Measurements from ENCODE around the gene SDK2.

Gene SDK2

DNA sequence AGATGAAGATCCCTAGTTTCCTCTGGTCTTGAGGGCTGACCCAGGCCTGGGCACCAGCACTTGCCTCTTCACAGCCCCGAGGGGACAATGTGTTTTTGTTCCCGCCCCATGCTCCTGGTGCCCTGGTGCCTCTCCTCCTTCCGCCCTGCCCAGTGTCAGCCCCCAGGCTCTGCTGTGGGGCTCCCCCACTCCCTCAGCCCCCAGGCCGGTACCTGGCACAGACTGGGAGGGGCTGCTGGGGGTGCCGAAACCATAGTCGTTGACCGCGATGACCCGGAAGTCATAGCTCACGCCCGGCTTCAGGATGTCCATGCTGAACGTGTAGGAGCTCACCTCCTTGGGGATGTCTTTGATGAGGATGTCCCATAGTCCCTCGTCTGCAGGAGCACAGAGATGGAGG is 292.0 kb downstream of the SDK2 start:
- no peak for DNase-seq

DNA sequence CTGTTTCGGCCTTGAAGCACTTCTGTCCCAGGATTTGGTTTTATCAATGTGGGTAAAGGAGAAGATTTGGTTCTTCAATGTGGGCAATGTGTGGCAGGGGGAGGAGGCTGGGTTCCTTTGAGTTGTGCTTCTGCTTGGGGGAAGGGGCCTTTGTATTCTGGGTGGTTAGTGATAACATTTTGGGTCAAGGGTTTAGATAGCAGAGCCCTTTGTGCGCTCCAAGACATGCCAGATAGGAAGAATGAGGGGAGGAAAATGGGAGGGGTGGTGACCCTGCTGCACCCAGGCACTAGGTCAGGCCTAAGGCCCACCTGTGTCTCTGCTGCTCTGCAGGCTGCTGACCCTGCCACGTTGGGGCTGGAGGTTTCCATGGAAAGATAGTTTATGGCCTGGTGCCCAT is 292.5 kb downstream of the SDK2 start:
- DNase-seq, result no peak

DNA sequence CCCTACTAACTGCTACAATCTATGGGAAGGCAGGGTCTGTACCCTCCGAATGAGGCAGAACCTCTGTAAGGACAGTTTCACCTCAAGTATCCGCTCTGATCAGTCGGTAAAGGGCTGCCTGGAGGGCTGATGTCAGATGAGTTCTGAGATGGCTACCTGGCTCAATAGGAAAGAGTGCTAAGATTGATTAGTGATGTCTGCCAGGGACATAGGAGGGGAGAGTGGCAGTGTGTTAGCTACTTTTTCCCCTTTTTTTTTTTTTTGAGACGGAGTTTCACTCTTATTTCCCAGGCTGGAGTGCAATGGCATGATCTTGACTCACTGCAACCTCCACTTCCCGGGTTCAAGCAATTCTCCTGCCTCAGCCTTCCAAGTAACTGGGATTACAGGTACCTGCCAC is 293.4 kb downstream of the SDK2 start:
- no peak for DNase-seq

DNA sequence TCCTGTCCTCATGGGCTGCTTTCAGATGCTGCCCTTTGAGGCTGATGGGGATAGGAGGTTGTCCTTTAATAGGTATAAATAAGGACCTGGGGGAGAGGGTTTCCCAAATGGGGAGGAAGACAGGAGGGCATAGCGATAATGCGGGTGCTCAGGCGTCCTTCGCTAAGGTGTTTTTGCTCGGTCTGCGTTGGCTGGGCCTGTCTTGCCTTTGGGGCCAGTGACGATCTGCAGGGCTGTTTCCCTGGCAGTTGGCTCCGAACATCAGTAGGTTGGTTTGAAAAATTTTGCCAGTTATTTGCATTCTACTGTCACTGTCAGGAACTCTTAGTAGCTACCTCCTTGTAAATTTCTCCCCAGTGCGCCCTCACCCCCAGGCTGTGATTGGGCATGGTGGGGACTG is 294.6 kb downstream of the SDK2 start:
- no peak for DNase-seq

DNA sequence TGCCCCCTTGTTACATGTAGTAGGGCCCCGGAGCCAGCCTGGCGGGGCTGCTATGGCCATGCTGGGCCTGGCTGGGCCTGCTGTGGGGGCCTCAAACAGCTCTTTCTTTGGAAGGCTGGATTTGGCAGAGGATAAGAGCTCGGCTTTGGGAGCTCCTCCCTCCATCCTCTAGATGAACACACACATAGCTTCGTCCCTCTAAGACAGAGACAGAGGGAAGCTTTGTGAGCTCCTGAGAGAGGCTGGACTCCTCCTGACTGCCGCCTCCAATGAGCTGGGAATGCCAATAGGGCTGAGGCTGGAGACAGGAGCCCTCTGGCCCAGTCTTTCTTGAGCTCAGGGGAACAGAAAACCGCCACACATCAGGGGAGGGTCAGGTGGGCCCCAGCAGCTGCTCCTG is 295.1 kb downstream of the SDK2 start:
- DNase-seq, result no peak

DNA sequence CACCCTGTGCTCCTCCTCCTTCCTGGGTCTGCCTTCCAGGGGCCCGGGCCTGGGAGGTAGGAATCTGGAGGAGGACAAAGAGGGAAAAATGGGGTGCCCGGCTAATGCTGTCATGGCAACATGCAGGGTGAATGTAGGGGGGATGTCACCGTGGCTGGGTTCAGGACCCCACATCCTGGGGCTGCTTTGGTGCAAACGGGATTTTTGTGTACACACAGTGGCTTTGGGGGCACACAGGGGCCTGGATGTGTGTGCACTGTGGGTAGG is 295.5 kb downstream of the SDK2 start:
- no peak for DNase-seq

DNA sequence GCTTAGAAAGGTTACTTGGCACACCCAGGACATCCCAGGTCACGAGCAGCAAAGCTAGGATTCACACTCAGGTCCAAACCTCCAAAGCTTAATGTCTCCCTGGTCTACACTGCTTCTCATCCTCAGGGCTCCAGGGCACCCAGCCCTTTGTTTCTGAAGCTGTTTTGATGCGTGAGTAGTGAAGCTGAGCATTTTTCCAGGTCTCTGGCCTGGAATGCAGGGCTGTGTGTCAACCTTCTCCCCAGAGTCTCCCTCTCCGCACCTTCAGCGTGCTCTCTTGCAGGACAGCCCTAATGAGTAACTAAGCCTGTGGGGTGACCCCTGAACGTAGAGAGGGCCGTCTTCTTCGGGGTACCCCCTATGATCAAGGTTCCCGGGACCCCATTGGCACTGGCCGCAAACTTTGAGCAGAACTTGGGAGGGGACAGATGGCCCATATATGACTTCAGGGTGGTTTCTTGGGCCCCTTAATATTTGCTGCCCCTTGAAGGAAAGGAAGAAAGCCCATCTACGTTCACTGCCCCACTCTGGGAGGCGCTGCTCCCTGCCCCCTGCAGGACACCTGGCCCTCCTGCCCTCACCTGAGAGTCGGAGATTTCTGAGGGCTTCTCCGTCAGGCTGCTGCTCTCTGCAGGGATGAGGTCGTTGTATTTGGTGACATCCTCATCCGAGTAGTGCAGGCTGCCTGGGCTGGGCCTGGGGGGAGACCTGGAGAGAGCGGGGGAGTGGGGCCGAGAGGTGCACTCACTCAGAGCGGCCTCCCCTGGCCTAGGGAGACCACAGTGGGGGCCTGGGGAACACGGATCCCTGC is 296.0 kb downstream of the SDK2 start:
- DNase-seq, result no peak

DNA sequence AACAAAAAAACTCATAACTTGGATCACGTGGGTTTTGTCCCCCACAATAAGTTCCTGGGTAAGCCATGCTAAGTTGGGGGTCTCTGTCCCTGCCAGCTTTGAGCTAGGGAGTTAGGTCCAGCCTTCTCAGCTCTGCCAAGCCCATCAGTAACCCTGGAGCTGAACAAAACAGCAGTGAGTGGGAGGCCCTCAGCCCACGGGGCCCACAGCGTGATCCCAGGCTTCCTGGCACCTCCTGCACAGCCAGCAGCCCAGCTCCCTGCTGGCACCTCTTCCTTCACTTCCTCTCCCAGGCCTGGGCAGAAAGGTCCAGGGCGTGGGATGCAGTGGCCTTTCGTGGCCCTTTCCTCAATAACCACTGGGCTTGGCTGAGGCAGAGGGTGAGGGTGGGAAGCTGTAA is 296.9 kb downstream of the SDK2 start:
- no peak for DNase-seq

DNA sequence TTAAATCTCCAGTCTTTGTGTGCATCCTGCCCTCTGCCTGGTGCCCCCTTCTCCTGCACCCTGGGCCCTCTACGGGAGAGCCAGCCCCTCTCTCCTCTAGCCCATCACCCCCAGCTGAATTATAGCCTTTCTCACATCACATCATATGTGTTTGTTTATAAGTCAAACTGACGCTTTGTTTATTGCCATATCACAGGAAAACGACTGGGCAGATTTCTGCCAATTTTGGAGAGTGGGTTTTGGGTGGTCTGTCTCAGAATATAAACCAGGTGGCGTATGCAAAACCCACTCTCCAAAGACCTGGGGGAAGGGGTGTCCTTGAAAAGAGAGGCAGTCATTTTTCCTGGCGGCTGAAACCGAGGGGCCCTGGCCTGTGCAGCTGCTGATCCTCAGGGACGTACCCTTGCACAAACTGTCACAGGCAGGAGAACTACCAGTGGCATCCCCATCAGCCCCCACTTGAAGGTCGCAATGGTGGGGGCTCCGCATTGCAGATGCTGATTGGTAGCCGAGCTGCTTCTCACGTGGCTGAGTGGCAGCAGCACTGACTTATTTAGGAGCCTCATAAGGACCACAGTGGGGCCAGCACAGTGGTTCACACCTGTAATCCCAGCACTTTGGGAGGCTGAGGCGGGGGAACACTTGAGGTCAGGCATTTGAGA is 297.6 kb downstream of the SDK2 start:
- no peak for DNase-seq

DNA sequence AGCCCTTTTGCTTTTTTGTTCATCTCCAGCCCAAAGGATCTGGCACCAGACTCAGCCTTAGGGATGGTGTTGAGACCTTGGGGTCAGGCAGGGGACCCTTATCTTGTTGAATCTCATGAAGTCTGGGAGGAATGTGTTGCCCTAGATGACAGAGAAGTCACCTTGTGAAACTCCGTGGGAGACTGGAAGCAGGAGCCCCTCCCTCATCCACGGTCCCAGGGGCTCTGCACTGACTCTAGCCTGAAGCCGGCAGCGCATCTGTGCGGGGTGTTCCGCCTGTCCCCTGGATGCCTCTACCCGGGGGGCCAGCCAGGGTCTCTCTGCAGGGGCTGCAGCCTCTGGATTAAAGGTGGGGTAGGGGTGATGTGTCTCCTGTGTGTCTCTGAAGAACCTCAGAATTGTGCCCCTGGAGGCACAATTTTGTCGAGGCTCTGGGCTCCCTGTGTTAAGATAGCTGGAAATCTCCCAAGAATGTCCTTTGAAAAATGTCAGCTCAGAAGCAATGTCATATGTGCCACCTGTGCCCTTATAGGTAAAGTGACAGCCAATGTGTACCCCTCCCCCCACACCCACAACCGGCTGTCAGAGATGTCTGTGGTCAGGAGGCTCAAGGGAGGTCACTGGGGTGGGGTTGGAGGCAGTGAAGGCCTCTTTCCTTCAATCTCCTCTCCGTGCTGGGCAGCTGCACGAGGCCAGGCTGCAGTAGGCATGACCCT is 300.3 kb downstream of the SDK2 start:
- DNase-seq, result no peak

DNA sequence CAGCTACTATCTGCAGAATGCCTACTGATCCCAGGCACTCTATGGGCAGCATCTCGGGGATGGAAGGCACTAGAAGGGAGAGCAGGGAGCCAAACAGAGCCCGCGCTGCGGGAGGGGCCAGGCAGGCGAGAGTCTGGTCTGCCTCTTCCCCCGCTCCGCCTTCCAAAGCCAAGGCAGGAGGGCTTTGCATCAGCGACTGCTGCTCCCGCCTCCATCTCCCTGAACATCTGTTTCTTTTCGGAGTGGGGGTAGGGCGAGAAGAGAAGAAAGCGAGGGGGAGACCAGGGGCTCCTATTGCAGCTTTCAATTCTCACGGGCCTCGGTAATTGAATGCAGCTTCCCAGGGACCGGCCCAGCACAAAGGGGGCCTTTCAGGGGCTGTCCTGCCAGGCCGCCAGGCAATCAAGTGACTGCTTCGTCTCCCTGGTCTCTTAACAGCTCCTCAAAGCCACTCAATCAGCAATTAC is 301.0 kb downstream of the SDK2 start:
- DNase-seq, result no peak

DNA sequence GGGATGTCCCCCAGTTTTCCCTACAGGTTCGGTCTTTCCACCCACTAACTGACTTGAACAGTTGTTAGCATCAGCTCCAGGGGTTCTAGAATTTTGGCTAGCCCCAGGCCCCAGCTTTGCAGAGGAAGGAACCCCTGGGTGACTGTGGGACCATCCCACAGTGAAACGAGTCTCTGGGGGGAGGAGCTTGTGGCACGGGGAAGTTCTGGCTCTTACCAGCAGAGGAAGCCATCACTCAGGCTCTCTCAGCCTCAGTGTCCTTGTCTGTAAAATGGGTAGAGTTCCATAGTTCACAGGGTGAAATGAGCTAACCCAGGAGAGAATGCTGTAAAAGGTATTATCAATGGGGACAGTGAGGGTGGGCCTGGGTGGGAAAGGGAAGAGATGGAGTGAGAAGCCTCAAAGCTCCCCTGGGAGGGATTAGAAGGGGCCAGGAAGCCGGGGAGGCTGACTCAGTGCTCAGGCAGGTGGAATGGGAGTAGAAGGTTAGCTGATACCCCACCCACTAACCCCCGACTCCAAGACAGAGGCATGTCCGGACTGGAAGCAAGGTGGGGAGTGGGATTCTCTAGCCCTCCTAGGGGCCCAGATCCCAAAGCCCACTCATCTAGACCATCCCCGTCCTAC is 301.6 kb downstream of the SDK2 start:
- no peak for DNase-seq

DNA sequence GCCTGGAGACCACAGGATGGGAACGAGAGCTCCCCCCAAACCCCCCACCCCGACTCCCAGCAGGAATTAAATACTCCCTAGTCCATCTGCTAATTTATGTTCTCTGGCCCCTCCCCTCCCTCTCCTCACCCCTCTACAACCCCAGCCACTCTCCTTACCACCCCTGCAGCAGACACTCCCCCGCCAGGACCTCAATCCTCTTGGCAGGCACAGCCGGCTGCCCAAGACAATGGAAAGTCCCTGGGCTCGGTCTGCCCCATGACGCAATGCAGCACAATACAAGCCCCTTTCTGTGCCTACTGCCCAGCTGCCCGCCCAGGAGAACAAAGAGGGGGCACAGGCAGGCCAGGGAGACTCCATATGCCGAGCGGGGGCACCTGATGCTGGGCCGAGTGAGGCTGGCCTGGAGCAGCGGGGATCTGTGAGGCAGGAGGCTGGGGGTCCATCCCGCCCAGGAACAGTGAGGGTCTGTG is 302.2 kb downstream of the SDK2 start:
- DNase-seq, result no peak

DNA sequence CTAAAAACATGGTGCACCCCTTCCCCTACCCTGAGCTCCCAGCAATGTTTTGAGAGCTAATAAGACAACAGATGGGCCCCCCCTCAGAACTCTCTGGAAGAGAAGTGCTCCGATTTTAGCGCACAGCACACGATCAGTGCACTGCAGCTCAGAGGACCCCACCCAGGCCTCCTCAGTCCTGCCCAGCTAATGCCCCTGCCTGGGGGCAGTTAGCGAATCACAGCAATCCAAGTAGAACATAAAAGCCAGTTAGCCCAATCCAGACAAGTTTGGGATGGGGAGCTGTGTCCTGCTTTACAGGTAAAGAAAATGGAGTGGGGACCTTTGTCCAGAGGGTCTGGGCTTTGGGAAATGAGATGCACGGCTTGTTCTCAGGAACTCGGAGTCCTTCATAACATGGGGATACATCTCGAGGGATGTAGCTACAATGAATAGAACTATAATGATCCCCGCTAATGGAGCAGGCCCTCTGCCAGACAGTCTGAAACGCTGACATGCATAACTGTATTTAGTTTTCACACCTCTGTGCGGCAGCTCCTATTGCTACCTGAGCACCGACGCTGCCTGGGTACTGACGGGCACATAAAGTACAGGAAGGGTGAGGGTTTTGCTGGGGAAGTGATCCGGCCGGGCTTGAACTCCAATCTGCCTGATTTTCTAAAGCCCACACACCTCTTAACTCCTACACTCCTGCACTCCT is 302.7 kb downstream of the SDK2 start:
- no peak for DNase-seq

DNA sequence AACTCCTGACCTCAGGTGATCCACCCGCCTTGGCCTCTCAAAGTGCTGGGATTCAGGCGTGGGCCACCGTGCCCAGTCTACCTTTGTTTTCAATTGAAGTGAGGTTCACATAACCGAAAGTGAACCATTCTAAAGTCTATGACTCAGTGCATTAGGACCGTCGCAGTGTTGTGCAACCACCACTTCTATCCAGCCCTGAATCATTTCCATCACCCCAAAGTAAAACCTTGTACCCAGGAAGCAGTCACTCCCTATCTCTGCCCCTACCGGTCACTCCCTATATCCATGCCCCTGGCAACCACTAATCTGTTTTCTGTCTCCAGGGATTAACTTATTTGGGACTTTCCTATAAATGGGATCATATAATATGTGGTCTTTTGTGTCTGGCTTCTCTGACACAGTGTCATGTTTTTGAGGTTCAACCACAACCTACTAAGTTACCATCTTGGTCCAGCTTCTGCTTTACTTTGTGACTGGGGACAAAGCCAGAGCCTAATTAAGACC is 304.1 kb downstream of the SDK2 start:
- DNase-seq, result peak; percentile 32

DNA sequence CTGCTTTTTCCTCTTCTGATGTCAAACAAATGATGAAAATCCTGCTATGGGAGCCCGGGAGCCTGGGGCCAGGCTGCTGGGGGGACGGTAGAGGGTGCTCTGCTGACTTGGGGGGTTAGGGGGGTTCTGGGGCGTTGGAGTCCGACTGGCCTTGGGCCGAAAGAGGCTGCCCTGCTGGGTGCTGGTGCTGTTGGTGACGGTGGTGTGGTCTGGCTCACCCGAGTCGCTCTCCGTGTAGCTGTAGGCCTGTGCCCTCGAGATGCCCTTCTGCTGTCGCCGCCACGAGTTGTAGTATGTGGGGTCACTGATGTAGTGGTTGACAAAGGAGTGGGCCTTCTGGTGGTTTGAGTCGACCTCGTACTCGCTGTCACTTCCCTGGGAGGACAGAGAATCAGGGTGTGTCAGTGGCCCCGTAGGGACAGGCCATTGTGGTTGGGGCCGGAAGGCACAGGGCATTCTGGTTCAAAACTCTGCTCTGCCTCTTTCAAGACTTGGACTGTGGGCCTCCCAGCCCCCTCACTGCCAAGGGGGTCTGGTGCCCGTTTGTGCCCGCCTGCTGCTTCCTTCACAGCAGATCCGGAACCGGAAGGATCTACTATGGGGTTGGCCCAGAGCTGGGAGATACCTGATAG is 305.6 kb downstream of the SDK2 start:
- no peak for DNase-seq

DNA sequence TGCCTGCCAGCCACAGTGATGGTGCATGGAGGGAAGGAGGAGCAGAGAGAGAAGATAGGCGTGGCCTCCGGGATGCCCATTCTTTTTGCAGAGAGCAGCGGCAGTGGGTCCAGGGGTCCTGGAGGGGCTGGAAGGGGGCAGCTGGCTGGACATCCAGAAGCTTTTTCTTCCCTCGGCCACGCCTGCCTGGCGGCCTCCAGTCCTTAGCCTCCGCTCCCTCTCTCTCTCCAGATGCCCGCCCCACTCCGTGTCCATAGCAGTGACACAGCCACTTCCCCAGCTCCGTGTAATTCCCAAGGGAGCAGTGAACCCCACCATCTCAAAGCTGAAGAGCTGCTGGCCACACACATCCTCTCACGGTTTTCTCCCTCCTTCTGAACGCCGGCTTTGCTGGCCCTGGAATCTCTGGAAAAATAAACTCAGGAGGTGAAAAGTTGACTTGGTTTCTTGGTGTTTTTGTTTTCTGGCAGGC is 306.2 kb downstream of the SDK2 start:
- no peak for DNase-seq

DNA sequence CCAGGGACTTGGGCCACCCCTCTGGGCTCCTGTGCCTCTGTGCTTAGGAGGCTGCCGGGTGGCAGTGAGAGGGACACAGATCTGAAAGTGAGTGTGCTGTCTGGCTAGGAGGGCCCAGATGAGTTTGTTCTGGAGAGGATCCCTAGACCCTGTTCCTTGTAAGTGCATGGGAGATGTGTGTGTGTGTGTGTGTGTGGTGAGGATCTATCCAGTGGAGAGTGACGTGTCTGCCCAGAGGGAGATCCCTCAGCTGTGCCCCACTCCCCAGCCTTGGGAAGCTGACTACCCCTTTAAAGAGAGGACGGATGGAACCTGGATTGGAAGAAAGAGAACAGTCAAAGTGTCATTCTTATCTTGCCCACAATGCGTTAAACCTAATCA is 306.9 kb downstream of the SDK2 start:
- no peak for DNase-seq

DNA sequence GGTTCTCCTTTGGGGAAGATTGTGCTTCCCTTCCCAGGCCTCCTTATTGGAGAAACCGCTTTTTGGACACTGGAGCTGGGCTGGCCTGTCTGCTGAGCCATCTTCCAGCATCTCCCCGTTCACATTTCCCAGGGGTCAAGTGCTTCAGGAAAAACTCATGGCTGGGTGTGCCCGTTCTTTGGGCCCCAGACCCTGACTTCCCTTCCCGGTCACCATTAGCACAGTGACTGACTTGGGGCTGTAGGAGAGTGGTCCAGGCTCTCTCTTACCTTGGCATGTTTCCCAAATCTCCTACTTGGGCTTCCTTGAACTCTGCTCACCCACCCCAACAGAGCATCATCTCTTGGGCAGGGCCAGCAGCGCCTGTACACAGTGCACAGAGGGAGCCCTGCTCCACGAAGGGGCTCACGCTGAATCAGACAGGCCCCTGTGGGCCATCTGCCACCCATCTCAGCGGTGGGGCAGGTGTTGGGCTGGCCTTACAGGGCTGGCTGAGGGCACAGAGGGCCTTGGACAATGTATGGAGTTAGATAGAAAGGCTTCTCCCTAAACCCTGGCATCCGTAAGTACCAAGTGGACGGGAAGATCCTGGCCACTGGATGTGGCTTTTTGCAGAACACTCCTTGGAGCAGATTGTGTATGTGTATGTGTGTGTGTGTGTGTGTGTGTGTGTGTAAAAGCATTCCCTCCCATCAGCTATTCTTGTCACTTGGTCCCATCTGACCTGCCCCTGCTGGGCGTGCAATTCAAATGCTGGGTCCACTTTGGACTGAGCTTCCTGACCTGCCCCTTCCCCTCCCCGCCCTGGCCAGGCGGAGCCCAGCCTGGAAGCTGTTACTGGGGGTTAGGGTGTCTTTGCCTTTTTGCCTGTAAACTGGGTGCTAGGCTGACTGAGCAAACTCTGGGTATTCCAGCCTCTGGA is 307.6 kb downstream of the SDK2 start:
- DNase-seq, result no peak

DNA sequence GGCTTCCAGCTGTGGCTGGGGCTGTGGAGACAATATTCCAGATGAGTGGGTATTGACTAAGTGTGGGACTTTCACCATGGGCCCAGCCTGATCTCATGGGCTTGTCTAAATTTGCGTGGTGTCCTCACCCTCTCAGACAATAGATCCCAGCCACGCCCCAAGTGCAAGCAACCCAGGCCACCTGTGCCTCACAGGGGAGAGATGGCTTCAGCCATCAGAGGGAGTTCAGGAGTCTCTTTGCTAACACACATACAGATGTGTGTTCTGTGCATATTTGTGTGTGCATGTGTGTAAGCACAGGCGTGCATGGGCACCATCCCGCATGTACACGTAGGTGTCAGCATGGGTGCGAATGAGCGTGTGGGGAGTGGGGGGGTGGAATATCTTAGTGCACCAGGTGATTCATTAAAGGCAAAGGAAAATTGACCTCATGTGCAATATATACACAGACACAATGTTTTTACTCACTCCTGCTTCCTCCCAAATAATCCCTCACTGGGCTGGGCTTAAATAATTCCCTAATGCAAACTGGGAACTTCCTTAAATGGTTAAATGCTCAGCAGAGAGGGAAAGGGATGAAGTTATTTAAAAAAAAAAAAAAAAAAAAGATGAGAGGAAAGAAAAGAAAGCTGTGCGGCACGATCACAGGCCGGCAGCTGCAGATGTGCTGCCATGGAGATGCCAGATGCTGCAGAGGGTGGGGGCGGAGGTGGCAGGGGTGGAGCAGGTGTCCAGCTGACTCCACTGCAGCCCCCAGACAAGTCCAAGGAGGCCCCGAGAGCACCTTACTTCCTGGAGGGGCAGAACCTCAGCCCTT is 308.4 kb downstream of the SDK2 start:
- no peak for DNase-seq

Measured in activated CD4-positive, alpha-beta T cell treated with anti-CD3 and anti-CD28 coated beads, Interleukin-10, Interleukin-2, amounts not matched to agents 100 ng/mL and 50 ng/mL, durations not matched to agents 16 hours and 8 hours (primary cell).